Panc1 (cell line): Measurements from ENCODE around the gene KIF2A. TPM values are rescaled to one million over a fixed set of nuclear protein-coding genes. Genes with fewer than 3 reads are reported as not detected.

Experiments
- ATAC-seq: fragments of 200-7000 bp; cut with Tn5 transposase; 2 replicates; pipeline ENCODE4 v1.9.1; 2020; ENCODE audit warnings: mild to moderate bottlenecking, moderate library complexity
- BruUV-seq: library from RNA; stranded (reverse); fragments of 400-500 nt; replicated peaks from 2 replicates; lab custom pipeline; 2021; lab: Mats Ljungman, UMichigan
- CTCF ChIA-PET: fragments of 300-600 bp; sonication (Branson Sonifier 250); formaldehyde crosslinking; loops from one replicate; lab custom pipeline; 2022; ENCODE audit warnings: antibody characterized with exemption; lab: Charles Lee
- POLR2A ChIA-PET: fragments of 300-600 bp; sonication (Branson Sonifier 250); formaldehyde crosslinking; loops from one replicate; lab custom pipeline; 2022; ENCODE audit warnings: antibody characterized with exemption; lab: Charles Lee
- DNase-seq: peaks from one replicate; pipeline ENCODE4 v3.0.0-alpha.2; 2010; ENCODE audit warnings: low read depth, low spot score
- H3K27ac ChIP-seq: 2 replicates; pipeline ENCODE4 v1.5.1; 2011; ENCODE audit warnings: mild to moderate bottlenecking, low read length, inconsistent platforms
- H3K27me3 ChIP-seq: fragments of 200-500 bp; sonication (Bioruptor generic); 2 replicates; pipeline ENCODE4 v1.6.0; 2014; ENCODE audit warnings: low read length, inconsistent platforms; ENCODE audit not compliant: control insufficient read depth, insufficient read depth
- H3K36me3 ChIP-seq: fragments of 200-500 bp; sonication (Bioruptor generic); 2 replicates; pipeline ENCODE4 v1.5.1; 2014; ENCODE audit warnings: inconsistent platforms, mild to moderate bottlenecking, low read length, moderate library complexity; ENCODE audit not compliant: control insufficient read depth, insufficient read depth
- H3K4me1 ChIP-seq: 2 replicates; pipeline ENCODE4 v1.5.1; 2011; ENCODE audit warnings: inconsistent platforms, mild to moderate bottlenecking, low read length, moderate library complexity; ENCODE audit not compliant: control insufficient read depth, insufficient read depth
- H3K4me3 ChIP-seq, 2 experiments: 2 replicates each; pipeline ENCODE4 v1.5.1; 2011 to 2012; ENCODE audit warnings: low read depth in 2 of 2, low read length in 2 of 2, mild to moderate bottlenecking in 2 of 2, inconsistent platforms in 1 of 2, moderate library complexity in 1 of 2
- H3K9me3 ChIP-seq: fragments of 200-500 bp; sonication (Bioruptor generic); 2 replicates; pipeline ENCODE4 v1.5.1; 2014; ENCODE audit warnings: low read depth, mild to moderate bottlenecking, inconsistent platforms, low read length, moderate library complexity; ENCODE audit not compliant: control insufficient read depth, insufficient read depth
- POLR2AphosphoS5 ChIP-seq: IDR thresholded peaks from 2 replicates; pipeline ENCODE4 v1.6.1; 2012; ENCODE audit warnings: mild to moderate bottlenecking, low read depth, low read length, moderate library complexity
- SIN3A ChIP-seq: IDR thresholded peaks from 2 replicates; pipeline ENCODE4 v1.6.1; 2012; ENCODE audit warnings: low read depth, mild to moderate bottlenecking, low read length, moderate library complexity, borderline replicate concordance; ENCODE audit not compliant: insufficient read depth
- TCF7L2 ChIP-seq: IDR thresholded peaks from 2 replicates; pipeline ENCODE4 v1.6.1; 2011; ENCODE audit warnings: mild to moderate bottlenecking, low read depth, low read length, inconsistent platforms
- in situ Hi-C: cut with HindIII; loops from 2 replicates; pipeline ENCODE4 v1.10.0; 2016; ENCODE audit warnings: low sequenced_read_pairs, low pct_unique_long_range_greater_than_20kb
- intact Hi-C: fragments of 100-400 bp; cut with micrococcal nuclease; formaldehyde crosslinking; loops from one replicate; pipeline ENCODE4 v1.10.0; 2022; ENCODE audit not compliant: unreplicated experiment
- total RNA-seq: library from RNA; stranded (reverse); gene quantifications from one replicate; pipeline ENCODE4 v1.2.1, GENCODE V29; 2021; ENCODE audit not compliant: unreplicated experiment
- TF ChIP-seq, protein P1 (sequence below): fragments of 450-650 bp; IDR thresholded peaks from 2 replicates; pipeline ENCODE4 v1.5.1; 2017; ENCODE audit warnings: mild to moderate bottlenecking
- TF ChIP-seq, protein P2 (sequence below), 2 experiments: IDR thresholded peaks; 2 replicates each; pipeline ENCODE4 v1.6.1; 2011 to 2012; ENCODE audit warnings: low read depth in 2 of 2, control low read depth in 1 of 2, low read length in 1 of 2, mild to moderate bottlenecking in 1 of 2, moderate library complexity in 1 of 2; ENCODE audit not compliant: insufficient read depth in 1 of 2

Gene KIF2A
- total RNA-seq, 1 experiment from 2014 or later: 58.9 TPM

DNA sequence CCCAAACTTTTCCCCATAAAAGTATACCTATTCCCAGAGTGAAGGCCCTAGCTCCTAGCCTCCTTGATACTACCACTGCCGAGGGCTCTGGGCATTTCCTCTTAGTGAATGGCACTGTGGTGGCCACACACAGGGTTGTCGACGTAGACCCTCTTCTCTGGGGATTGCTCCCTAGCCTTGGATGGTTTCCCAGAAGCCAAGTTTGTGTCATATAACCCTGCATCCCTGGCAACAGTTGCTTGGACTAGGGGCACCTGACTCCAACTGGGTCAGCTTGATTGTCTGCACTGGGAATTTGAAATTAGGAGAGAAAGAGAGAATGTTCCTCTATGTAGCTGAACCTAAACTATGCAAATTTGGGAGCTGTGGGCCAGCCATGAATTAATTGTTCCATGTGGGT is 32.3 kb upstream of the KIF2A start:
- Histone ChIP-seq H3K36me3 (no peaks in the 10 kb centered on the region), H3K4me3 (no peak overlapping the region), H3K27ac (no peak overlapping the region), H3K9me3 (no peaks in the 10 kb centered on the region), H3K4me1 (no peaks in the 10 kb centered on the region), H3K27me3 (peaks cover 5% of the 10 kb centered on the region)
- ChIA-PET CTCF (no interaction called here), POLR2A (no interaction called here)
- no peak for TF ChIP-seq TCF7L2
- TF ChIP-seq, protein P1, sequence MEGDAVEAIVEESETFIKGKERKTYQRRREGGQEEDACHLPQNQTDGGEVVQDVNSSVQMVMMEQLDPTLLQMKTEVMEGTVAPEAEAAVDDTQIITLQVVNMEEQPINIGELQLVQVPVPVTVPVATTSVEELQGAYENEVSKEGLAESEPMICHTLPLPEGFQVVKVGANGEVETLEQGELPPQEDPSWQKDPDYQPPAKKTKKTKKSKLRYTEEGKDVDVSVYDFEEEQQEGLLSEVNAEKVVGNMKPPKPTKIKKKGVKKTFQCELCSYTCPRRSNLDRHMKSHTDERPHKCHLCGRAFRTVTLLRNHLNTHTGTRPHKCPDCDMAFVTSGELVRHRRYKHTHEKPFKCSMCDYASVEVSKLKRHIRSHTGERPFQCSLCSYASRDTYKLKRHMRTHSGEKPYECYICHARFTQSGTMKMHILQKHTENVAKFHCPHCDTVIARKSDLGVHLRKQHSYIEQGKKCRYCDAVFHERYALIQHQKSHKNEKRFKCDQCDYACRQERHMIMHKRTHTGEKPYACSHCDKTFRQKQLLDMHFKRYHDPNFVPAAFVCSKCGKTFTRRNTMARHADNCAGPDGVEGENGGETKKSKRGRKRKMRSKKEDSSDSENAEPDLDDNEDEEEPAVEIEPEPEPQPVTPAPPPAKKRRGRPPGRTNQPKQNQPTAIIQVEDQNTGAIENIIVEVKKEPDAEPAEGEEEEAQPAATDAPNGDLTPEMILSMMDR: no peak
- no peak for TF ChIP-seq SIN3A
- TF ChIP-seq, protein P2, sequence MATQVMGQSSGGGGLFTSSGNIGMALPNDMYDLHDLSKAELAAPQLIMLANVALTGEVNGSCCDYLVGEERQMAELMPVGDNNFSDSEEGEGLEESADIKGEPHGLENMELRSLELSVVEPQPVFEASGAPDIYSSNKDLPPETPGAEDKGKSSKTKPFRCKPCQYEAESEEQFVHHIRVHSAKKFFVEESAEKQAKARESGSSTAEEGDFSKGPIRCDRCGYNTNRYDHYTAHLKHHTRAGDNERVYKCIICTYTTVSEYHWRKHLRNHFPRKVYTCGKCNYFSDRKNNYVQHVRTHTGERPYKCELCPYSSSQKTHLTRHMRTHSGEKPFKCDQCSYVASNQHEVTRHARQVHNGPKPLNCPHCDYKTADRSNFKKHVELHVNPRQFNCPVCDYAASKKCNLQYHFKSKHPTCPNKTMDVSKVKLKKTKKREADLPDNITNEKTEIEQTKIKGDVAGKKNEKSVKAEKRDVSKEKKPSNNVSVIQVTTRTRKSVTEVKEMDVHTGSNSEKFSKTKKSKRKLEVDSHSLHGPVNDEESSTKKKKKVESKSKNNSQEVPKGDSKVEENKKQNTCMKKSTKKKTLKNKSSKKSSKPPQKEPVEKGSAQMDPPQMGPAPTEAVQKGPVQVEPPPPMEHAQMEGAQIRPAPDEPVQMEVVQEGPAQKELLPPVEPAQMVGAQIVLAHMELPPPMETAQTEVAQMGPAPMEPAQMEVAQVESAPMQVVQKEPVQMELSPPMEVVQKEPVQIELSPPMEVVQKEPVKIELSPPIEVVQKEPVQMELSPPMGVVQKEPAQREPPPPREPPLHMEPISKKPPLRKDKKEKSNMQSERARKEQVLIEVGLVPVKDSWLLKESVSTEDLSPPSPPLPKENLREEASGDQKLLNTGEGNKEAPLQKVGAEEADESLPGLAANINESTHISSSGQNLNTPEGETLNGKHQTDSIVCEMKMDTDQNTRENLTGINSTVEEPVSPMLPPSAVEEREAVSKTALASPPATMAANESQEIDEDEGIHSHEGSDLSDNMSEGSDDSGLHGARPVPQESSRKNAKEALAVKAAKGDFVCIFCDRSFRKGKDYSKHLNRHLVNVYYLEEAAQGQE (IDR thresholded peaks at IDR 0.05; ENCODE audit: insufficient read depth in 1 of 2, low read depth in 2 of 2, low read length in 1 of 2): no peak
- TF ChIP-seq POLR2AphosphoS5: no peak
- no TSS peak for BruUV-seq
- in situ Hi-C loops (no loop called here), intact Hi-C loops (no loop called here)
- ATAC-seq (no peak), DNase-seq (no peak)

DNA sequence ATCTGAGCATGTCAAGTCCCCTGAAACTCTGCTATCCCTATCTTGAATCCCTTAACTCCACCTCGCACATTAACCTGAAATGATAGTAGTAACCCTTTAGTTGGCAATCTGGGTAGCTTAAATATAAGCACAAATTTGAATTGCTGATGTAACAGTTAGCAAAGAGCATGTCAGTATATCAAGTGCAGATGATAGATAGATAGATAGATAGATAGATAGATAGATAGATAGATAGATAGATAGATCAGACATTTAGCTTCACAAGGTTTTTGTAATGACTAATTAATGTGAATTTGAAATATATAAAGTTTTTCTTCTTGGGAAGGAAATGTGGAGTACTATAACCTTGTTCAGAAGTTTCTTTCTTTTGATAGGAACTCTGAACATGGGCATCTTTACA is 30.4 kb upstream of the KIF2A start:
- ChIA-PET CTCF (no interaction called here), POLR2A (no interaction called here)
- no TSS peak for BruUV-seq

More for the DNA sequence above, 30.4 kb upstream of the KIF2A start:
- DNase-seq (no peak), ATAC-seq (no peak)
- Histone ChIP-seq H3K9me3 (no peaks in the 10 kb centered on the region), H3K4me1 (no peaks in the 10 kb centered on the region), H3K27me3 (no peaks in the 10 kb centered on the region; the same call in 1 of the 2 replicates), H3K36me3 (no peaks in the 10 kb centered on the region), H3K4me3 (no peak overlapping the region), H3K27ac (no peak overlapping the region)
- TF ChIP-seq, protein P1: no peak
- TF ChIP-seq, protein P2 (IDR thresholded peaks at IDR 0.05; ENCODE audit: insufficient read depth in 1 of 2, low read depth in 2 of 2, low read length in 1 of 2): no peak
- TF ChIP-seq SIN3A (no peak), TCF7L2 (no peak), POLR2AphosphoS5 (no peak)
- in situ Hi-C loops (no loop called here), intact Hi-C loops (no loop called here)
